ENCODE measurements around the gene GNB2. TPM values are rescaled to one million over a fixed set of nuclear protein-coding genes. Genes with fewer than 3 reads are reported as not detected.

The GNB2 gene
- 100 to 1,000 TPM; 156 to 286 (median 227) TPM for polyA plus RNA-seq

DNA sequence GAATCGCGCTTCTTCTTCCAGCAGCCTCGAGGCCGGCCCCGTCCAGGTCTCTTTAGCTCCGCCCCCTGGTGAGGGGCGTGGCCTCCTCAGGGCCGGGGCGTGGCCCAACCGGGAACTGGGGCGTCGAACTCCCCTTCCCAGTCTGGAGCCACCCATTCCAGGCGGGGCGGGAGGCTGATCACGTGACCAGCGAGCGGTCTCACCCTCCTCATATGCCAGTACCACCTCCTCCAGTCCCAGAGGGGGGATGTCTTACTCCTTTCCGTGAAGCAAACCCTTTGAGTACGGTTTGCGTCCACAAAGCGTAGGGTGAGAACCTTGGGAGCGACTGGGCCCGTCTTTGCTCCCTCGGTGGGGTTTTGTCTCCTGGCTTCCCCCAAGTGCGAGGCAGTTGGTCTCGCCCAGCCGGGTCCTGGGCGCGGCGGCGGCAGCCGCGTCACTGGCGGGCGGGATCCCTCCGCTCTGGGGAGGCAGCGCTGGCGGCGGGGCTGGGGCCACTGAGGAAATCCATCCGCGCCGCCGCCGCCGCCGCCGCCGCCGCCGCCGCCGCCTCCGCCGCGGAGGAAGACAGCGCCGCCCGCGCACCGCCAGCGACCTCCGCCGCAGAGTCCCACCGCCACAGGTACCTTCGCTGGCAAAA, at the start of gene GNB2:
Gene GNB2 (plus strand): TSS at position 439 of the 640 bp plus-strand sequence. CDS start 2,526 bp downstream, outside the sequence.
- 0% methylated on average over 42 to 65 of the region's 65 CpGs for WGBS, 3 donors
- peak within 1 kb of the TSS; percentile 96 for H3K27ac ChIP-seq (ENCODE audit: low read depth, low read length)

DNA sequence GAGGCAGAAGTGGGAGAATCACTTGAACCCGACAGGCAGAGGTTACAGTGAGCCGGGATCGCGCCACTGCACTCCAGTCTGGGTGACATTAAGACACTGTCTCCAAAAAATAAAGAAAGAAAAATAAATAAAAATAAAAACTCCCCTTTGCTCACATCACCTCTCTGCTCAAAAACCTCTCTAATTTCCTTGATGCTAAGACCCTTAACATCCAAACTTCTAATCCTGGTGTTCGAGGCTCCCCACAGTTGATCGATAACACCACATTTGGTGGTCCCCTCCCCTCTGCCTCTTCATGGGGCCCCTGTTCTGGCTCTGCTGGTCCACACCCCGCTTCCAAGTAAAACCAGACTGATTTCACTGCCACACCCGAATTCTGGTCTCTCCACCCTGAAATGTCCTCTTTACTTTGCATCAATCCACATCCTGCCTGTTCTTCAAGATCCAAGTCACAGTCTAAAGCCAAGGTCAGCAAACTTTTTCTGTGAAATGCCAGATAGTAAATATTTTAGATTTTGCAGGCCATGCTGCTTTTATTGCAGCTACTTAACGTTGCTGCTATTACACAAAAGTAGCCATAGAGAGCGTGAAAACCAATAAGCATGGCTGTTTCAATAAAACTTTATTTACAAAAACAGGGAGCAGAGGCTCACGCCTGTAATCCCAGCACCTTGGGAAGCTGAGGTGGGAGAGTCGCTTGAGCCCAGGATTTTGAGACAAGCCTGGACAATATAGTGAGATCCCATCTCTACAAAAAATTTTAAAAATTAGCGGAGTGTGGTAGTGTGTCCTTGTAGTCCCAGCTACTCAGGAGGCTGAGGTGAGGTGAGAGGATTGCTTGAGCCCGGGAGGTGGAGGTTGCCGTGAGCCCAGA, 49.4 kb upstream of the GNB2 start:
- WGBS, 3 donors: 81 to 90% (median 82%) methylated on average over 15 of the region's 15 CpGs
- H3K27ac ChIP-seq (ENCODE audit: low read depth, low read length): no peak overlapping the region

DNA sequence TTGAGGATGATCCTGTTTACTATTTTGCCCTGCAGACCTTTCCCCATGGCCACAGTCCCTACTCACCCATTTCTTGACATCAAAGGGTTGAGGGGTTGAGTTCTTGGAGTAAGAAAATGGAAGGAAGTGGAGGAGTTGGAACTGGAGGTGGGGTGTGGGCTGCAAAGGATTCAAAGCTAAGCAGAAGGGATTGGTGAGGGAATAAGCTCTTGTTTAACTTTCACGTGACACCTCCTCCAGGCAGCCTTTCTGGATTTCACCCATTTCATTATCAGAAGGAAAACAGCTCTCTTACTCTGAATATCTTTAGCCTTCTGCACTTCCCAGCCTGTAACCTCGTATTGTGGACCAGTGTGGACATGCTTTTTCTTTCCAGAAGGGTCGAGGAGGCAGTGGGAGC, 47.5 kb upstream of the GNB2 start:
- H3K27ac ChIP-seq (ENCODE audit: low read depth, low read length): no peak overlapping the region
- 13 to 56% (median 18%) methylated on average over 3 of the region's 3 CpGs for WGBS, 3 donors

DNA sequence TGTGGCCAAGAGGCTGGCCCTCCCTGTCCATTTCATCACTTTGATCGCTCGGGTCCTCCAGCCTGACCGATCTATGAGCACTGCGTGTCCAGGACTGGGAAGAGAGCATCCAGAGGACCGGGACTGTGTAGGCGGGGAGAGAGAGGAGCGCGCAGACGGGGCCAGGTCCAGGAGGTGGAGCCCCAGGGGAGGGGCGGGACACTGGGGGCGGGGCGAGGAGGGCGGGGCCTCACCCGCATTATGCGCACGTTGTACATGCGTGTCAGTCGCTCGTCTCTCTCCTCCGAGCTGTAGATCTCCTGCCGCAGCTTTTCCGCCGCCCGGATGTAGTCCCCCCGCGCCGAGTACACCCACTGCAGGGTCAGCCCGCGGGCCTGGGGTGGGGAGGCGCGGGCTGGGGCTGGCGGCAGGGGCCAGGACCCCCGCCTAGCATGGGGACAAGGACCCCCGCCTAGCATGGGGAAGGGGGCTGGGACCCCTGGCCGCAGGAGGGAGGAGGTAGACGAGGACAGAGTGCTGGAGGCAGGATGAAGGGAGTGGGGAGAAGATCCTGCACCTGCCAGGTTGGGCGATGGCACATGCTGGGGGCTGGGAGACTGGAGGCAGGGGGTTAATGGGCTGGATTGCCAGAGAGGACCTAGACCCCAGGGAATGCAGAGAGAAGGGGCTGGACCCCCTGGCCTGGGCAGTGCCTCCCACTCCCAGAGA, 46.9 kb upstream of the GNB2 start:
- WGBS, 3 donors: 3 to 31% (median 5%) methylated on average over 32 to 37 of the region's 37 CpGs
- H3K27ac ChIP-seq (ENCODE audit: low read depth, low read length): no peak overlapping the region

DNA sequence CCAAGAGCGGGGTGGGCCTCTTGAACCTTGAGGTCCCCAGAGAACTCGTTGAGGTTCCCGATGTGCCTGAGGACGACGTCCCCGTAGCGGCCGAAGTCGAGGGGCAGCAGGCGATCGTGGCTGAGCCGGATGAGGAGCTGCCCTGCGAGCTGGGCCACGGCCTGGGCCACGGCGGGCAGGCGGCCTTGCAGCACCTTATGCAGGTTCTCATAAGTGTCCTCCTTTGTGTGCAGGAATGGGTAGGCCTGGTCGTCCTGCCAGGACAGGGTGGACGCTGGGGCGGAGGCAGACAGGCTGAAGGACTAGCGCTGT, 46.3 kb upstream of the GNB2 start:
- WGBS, 3 donors: 82 to 90% (median 84%) methylated on average over 20 to 21 of the region's 21 CpGs
- H3K27ac ChIP-seq (ENCODE audit: low read depth, low read length): no peak overlapping the region

DNA sequence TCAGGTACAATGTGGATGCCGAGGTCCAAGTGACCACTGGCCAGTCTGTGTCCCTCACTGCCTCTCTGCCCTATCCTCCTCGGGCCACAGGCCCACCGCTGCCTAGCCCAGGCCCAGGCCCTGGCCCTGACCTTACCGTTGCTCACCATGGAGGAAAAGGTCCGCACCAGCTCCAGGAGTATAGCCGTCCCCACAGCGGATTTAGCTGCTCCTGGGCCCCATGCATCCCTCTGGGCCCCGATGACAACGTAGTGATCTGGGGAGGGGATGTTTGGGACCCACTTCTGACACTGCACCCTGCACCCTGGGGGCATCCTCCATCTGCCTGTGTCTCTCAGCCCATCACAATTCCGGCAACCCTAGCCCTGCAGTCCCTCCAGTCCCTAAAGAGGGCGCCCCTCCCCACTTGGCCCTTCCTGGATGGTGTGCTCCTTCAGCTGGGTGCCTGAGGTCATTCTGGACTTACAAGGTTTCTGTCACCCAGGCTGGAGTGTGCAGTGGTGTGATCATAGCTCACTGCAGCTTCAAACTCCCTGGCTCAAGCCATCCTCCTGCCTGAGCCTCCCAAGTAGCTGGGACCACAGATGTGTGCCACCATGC, 44.3 kb upstream of the GNB2 start:
- no peak overlapping the region for H3K27ac ChIP-seq (ENCODE audit: low read depth, low read length)
- 77 to 85% (median 84%) methylated on average over 11 of the region's 11 CpGs for WGBS, 3 donors

DNA sequence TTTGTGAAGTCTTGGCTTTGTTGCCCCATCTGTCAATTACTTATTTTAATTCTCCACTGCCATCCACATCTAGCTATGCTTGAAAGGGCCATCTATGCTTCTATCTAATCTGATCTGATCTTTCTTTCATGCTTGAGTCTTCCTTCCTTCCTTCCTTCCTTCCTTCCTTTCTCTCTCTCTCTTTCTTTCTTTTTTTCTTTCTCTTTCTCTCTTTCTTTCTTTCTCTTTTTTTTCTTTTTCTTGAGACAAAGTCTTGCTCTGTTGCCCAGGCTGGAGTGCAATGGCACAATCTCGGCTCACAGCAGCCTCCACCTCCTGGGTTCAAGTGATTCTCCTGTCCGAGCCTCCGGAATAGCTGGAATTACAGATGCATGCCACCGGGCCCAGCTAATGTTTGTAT, 43.5 kb upstream of the GNB2 start:
- 88 to 93% (median 92%) methylated on average over 4 of the region's 4 CpGs for WGBS, 3 donors
- H3K27ac ChIP-seq (ENCODE audit: low read depth, low read length): no peak overlapping the region

DNA sequence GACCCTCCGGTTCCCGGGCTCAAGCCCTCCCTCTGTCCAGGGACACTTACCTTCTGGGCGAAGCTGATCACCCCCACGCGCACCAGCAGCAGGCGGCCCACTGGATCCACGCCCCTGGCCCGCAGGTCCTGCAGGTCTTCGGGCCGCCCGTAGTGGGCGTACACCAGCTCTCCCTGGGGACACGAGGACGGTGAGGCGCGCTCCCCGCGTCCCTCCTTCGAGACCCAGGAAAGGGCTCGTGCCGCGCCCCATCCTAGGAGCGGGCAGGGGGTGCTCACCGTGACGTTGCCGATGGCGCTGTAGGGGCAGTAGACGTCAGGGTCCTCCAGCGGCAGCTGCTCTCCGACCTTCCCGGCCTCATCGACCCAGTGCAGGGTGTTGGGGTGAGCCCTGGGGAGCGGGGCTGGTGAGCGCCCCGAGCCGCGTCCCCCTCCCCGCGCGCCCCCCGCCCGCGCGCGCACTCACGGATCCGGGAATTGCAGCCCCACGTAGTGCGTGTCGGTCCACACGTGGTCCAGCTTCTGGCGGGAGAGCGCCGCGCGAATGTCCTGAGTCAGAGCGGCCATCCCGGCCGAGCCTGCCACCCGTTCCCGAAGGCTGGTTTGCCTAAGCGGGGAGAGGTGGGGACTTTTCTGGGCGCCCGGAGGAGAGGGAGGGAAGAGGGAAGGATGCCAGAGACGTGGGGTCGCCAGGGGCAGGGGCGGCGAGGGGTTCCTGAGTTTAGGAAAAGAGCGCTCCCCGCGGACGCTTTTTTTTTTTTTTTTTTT, 40.4 kb upstream of the GNB2 start:
- WGBS, 3 donors: 1 to 19% (median 2%) methylated on average over 68 to 72 of the region's 72 CpGs
- no peak overlapping the region for H3K27ac ChIP-seq (ENCODE audit: low read depth, low read length)

DNA sequence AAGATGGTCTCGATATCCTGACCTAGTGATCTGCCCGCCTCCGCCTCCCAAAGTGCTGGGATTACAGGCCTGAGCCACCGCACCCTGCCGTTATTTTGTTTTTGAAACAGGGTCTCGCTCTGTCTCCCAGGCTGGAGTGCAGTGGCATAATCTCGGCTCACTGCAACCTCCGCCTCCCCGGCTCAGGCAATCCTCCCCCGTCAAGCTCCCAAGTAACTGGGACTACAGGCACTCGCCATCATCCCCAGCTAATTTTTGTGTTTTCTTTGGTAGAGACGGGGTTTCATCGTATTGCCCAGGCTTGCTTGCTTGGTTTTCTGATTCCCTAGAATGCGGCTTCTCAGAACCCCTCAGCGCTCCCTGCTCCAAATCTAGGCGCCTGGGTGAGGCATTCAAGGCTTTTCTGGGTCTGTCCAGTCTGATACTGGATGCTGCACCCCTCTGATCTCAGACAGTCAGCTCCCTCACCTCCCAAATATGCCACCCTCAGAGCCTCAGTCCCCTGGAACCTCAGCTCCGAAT, 33.5 kb upstream of the GNB2 start:
- WGBS, 3 donors: 83 to 88% (median 84%) methylated on average over 17 of the region's 17 CpGs
- no peak overlapping the region for H3K27ac ChIP-seq (ENCODE audit: low read depth, low read length)

DNA sequence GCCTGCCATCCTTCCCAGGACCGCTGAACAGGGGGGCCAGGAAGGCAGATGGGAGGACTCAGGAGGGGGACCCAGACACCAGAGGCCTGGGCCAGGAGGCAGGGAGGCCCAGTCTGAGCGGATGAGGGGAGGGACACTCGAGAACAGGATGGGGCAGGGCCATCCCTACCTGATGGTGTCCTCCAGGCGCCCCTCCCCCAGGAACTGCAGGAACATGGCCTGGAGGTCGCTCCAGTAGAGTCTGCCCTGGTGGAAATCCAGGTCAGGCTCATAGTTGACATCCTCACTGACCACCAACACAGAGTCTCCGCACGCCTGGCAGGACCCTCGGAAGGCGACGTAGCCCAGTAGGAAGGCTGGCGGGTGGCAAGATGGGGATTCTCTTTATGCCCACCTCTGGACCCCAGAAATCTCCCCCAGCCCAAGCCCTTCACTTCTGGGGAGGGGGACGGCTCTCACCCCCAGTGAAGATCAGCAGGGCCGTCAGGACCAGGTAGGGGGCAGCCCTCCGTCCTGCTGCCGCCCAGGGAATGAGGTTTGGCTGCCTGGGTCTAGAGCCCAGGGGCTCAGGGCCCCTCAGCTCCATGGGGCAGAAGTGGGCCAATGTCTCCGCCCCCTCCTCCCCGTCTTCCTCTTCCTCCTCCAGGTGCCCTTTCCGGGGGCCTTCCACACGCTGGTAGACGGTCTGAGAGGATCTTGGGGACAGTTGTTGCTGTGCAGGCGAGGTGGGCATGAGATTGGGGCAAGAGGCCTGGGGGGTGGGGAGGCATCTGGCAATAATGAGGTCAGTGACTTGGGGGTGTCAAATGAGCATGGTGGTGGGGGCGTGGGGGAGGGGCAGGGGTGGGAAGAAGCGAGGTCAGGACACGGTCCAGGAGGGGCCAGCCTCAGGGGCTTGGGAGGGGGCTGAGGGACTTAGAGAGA, 32.8 kb upstream of the GNB2 start:
- WGBS, 3 donors: 66 to 77% (median 66%) methylated on average over 21 to 24 of the region's 24 CpGs
- no peak overlapping the region for H3K27ac ChIP-seq (ENCODE audit: low read depth, low read length)

DNA sequence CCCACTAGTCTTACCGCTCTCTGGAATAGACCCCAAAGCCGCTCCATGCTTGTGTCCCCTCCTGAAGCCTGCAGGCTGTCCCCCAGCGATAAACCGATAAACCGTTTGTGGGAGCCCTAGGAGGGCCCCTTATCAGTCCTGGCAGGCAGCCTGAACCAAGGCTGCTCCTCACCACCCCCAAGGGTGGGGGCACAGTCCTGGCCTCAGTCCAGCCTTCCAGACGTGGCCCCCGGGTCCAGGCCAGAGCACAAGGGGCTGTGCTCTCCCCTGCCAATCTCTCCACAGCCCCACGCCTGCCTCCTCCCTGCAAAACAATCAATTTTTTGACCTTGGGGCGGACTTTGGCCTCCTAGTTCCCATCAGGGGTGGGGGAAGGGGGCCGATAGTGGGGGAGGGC, 32.1 kb upstream of the GNB2 start, which contains the start of gene TFR2:
Gene TFR2 (minus strand): TSS at position 90 of the 397 bp plus-strand sequence. CDS start 43 bp downstream, at position 47.
- 26 to 48% (median 44%) methylated on average over 9 to 10 of the region's 10 CpGs for WGBS, 3 donors

DNA sequence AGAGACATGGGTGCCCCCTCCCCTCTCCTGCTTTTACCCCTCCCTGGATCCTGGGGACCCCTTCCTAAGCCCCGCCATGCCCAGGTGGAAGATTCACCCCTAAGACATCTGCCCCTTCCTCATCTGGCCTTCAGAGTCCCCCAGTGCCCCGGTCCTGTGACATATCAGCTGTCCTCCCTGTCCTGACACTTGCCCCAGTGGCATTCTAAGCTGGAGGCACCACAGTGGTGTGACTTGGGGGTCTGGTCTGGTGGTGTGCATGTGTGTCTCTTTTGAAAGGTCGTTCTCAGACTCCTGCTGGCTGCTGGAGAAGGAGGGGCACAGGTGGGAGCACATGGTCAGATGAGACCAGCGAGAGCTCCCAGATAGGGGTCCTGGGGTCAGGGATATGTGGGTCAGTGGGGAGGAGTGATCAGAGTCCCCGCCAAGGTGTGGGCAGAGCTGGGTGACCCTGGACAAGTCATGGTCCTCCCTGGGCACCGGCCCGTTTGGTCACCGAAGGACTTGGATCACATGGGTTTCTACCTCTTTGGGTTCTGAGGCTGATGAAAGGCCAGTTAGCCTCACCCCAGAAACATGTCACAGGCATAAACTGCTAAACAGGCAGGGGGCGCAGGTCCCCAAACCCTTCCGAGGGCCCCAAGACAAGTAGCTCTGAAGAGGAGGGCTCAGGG, 31.5 kb upstream of the GNB2 start:
- H3K27ac ChIP-seq (ENCODE audit: low read depth, low read length): no peak overlapping the region
- WGBS, 3 donors: 77 to 83% (median 82%) methylated on average over 10 of the region's 10 CpGs

More for the DNA sequence above, 32.1 kb upstream of the GNB2 start, which contains the start of gene TFR2:
- H3K27ac ChIP-seq (ENCODE audit: low read depth, low read length): no peak within 1 kb of the TSS

DNA sequence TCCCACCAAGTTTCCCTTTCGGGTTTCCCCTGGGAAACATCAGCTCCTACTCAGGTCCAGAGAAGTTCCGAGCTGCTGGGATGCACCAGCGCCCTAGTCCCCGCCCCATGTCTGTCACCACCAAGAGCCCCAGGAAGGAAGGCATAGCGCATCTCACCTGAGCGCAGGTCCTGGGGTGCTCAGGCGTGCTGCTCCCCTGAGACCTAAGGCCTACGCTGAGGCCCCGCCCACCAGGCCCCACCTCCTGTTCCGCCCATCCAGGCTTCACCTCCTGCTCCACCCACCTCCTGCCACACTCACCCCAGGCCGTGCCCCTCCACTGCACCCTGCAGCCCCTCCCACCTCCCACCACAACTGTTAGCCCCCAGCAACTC, 31.0 kb upstream of the GNB2 start:
- 50 to 72% (median 59%) methylated on average over 8 to 11 of the region's 11 CpGs for WGBS, 3 donors
- no peak overlapping the region for H3K27ac ChIP-seq (ENCODE audit: low read depth, low read length)

DNA sequence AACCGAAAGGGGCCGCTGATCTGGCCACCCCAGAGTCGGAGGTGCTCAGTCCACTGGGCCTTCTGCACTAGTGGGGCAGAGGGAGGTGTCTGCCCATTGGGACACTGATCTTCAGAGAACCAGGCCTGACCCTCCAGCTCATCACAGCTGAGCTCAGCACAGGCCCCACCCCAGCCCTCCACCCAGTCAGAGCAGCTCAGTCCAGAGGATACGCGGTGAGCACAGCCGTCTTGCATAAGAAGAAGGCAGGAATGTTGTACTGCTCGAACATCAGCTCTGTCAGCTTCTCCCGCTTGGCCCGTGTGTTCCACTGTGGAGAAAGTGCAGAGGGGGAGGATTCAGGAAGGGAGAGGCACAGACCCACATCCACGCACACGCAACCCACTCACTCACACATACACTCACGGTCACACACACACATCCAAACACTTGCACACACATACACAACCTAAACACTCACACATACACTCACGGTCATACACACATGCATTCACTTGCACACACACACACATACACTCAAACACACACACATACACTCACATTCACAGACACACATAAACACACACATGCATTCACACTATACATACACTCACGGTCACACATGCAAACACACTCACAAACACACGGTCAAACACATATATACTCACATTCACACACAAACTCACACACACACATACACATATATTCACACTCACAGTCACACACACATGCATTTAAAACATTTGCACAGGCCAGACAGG, 23.5 kb upstream of the GNB2 start:
- WGBS, 3 donors: 72 to 75% (median 74%) methylated on average over 15 of the region's 15 CpGs
- H3K27ac ChIP-seq (ENCODE audit: low read depth, low read length): no peak overlapping the region

DNA sequence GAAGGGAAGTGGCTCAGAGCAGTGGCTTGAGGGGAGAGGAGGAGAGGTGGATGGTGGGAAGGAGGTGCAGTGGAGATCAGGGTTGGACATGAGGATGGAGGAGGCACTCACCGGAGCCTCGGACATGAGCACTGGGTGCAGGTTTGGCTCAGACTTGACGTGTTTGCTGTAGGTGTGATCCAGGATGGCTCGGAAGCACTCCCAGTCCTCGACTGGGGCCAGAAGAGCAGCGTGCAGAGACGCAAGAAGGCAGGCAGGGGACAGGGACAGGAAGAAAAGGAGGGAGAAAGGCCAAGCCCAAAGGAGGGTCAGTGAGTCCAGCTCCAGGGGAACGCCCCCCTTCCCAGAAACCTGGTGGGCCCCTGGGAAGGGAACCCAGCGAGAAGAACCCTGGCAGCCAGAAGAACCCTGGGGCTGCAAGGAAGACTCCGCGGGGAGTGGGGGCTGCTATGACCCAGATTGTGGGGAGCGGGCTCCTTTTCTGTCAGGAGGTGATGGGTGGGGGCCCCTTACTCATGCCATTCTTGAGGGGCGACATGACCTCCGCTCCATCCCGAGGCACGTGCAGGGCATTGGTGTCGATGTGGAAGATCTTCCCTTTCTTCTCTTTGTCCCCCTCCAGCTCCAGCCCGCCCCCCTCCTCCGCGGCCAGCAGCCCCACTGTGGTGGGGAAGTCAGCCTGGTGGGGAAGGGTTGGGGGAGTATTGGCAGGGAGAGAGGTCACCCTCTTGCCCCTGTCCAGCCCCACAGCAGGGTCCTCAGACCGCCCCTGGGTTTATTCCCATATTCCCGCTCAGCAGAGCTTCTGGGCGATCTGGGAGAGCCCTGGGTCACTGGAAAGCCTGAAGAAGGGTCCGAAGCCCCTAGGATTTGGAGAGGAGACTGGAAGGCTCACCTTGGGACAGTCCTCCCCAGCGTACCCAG, 18.4 kb upstream of the GNB2 start:
- 41 to 60% (median 52%) methylated on average over 23 to 25 of the region's 25 CpGs for WGBS, 3 donors
- no peak overlapping the region for H3K27ac ChIP-seq (ENCODE audit: low read depth, low read length)
